Vagina (tissue), 2 donors: Measurements from ENCODE around the gene SIAH3.

Experiments
- POLR2A ChIP-seq, 2 donors: fragments of 450-650 bp; IDR thresholded peaks; one replicate each; pipeline ENCODE4 v1.6.1; 2017; ENCODE audit warnings: antibody characterized with exemption in 2 of 2, mild to moderate bottlenecking in 2 of 2, moderate library complexity in 2 of 2
- POLR2AphosphoS5 ChIP-seq, 2 donors: sonication (generic); formaldehyde crosslinking; IDR thresholded peaks; one replicate each; pipeline ENCODE4 v1.9.0; 2017; ENCODE audit warnings: antibody characterized with exemption in 2 of 2, mild to moderate bottlenecking in 2 of 2, low read depth in 1 of 2; ENCODE audit not compliant: insufficient read depth in 1 of 2
- TF ChIP-seq, protein P1 (sequence below), 3 experiments: fragments of 450-650 bp in 2 of 3; fragments of 200-600 bp in 1 of 3; sonication (generic) in 1 of 3; IDR thresholded peaks; one replicate each; pipeline ENCODE4 v1.5.1; 2017 to 2019; ENCODE audit warnings: antibody characterized with exemption in 3 of 3, mild to moderate bottlenecking in 2 of 3, moderate library complexity in 2 of 3

DNA sequence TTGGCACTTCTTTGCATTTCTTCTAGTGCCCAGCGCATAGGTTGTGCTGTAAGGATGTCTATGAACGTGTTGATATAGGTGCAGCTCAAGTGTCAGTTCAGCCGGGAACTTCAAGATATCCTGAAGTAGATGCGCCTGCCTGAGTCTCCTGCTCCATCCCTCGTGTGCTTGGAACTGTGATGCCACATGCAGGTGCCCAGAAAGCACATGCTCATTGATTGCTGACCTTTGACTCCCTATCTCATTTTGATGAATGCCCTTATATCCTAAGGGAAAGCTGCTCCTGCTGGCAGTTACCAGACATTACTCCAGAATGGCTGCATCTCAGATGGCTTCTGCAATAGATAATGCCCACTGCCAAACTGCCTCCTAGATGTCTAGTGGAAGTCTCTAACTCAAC is 108.6 kb downstream of the SIAH3 start:
- TF ChIP-seq POLR2A (IDR thresholded peaks at IDR 0.05): no peak
- TF ChIP-seq, protein P1, sequence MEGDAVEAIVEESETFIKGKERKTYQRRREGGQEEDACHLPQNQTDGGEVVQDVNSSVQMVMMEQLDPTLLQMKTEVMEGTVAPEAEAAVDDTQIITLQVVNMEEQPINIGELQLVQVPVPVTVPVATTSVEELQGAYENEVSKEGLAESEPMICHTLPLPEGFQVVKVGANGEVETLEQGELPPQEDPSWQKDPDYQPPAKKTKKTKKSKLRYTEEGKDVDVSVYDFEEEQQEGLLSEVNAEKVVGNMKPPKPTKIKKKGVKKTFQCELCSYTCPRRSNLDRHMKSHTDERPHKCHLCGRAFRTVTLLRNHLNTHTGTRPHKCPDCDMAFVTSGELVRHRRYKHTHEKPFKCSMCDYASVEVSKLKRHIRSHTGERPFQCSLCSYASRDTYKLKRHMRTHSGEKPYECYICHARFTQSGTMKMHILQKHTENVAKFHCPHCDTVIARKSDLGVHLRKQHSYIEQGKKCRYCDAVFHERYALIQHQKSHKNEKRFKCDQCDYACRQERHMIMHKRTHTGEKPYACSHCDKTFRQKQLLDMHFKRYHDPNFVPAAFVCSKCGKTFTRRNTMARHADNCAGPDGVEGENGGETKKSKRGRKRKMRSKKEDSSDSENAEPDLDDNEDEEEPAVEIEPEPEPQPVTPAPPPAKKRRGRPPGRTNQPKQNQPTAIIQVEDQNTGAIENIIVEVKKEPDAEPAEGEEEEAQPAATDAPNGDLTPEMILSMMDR (IDR thresholded peaks at IDR 0.05): no peak
- no peak for TF ChIP-seq POLR2AphosphoS5 (IDR thresholded peaks at IDR 0.05; ENCODE audit: insufficient read depth in 1 of 2, low read depth in 1 of 2)
